Measurements from ENCODE around the gene ANKRD11.

ANKRD11 gene

GRCh38 chr16:89489040-89489897 lies 1.1 kb downstream of the ANKRD11 start:
- peak overlapping the region; percentile 61 for H3K4me3 ChIP-seq (ENCODE audit: low read depth, low read length)
- TF ChIP-seq, protein P1, sequence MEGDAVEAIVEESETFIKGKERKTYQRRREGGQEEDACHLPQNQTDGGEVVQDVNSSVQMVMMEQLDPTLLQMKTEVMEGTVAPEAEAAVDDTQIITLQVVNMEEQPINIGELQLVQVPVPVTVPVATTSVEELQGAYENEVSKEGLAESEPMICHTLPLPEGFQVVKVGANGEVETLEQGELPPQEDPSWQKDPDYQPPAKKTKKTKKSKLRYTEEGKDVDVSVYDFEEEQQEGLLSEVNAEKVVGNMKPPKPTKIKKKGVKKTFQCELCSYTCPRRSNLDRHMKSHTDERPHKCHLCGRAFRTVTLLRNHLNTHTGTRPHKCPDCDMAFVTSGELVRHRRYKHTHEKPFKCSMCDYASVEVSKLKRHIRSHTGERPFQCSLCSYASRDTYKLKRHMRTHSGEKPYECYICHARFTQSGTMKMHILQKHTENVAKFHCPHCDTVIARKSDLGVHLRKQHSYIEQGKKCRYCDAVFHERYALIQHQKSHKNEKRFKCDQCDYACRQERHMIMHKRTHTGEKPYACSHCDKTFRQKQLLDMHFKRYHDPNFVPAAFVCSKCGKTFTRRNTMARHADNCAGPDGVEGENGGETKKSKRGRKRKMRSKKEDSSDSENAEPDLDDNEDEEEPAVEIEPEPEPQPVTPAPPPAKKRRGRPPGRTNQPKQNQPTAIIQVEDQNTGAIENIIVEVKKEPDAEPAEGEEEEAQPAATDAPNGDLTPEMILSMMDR (IDR thresholded peaks at IDR 0.05; ENCODE audit: borderline replicate concordance, insufficient read depth, low read depth, low read length): peak; percentile 11; the same call in 1 of the 2 replicates

DNA sequence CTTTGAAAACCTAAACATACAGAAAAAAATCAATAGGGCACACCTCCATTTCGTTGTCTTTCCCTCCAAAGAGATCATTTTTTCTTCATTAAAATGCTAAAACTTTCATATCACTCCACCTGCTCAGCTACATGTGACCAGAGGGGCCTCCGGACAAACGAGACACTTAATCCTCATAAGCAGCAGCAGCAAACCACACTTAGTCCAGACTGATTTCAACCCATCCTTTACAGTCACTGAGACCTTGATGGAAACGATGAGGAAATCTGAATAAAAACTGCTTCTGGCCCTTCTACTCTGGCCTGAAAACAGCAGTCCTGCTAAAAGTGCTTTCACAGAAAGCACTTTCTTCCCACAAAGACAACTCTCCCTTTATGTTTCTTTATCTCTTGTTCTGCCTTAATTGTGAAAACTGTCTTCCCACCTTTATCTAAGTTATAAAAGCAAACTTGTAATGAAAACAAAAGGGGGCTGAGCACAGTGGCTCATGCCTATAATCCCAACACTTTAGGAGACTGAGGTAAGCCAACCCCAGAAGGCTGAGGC lies 4.6 kb downstream of the ANKRD11 start:
- H3K4me3 ChIP-seq (ENCODE audit: low read depth, low read length): no peak overlapping the region

DNA sequence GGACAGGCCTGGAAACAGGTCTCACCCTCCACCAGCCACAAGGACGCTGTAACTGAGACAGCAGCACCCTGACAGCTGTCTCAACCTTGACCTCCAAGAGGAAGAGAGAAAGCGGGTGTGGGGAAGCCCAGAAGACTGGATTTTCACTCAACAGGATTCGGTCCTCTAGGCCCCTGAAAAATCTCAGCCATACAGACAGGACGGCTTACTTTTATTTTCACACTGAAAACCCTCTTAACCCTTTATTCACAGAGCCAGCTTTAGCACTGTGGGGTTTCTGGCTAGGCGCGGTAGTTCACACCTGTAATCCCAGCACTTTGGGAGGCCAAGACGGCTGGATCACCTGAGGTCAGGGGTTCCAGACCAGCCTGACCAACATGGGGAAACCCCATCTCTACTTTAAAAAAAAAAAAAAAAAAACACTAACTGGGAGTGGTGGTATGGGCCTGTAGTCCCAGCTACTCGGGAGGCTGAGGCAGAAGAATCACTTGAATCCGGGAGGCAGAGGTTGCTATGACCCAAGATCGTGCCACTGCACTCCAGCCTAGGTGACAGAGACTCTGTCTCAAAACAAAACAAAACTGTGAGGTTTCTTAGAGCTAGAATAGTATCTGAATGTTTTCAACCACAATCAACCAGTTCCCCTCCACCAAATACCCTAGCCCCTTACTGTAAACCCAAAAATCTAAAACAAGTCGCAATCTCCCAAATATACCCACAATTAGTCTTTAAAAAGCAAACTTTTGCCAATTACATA lies 5.3 kb downstream of the ANKRD11 start:
- TF ChIP-seq, protein P1 (IDR thresholded peaks at IDR 0.05; ENCODE audit: borderline replicate concordance, insufficient read depth, low read depth, low read length): no peak
- no peak overlapping the region for H3K4me3 ChIP-seq (ENCODE audit: low read depth, low read length)

More for the DNA sequence above, 4.6 kb downstream of the ANKRD11 start:
- TF ChIP-seq, protein P1 (IDR thresholded peaks at IDR 0.05; ENCODE audit: borderline replicate concordance, insufficient read depth, low read depth, low read length): no peak

DNA sequence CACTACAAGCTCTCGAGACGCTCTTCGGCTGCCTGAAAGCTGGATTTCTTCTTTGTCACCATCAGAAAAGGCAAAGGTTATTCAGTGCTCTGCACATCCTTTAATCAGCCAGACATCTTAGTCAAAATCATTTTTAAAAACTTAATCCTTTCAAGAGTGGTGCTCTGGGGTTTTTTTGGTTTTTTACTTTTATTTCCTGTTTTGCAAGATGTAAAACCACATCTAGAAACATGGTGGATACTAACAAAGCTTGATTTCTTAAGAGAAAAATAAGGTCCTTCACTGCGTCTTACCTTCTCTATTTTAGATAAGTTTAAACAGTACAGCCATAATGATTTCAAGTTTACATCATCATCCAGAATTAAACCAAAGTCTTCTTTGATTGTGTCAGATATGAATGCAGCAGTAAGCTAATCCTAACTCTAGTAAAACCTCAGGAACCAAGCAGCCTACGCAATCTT lies 6.3 kb downstream of the ANKRD11 start:
- TF ChIP-seq, protein P1 (IDR thresholded peaks at IDR 0.05; ENCODE audit: borderline replicate concordance, insufficient read depth, low read depth, low read length): no peak

GRCh38 chr16:89482817-89483205 lies 7.5 kb downstream of the ANKRD11 start:
- no peak overlapping the region for H3K4me3 ChIP-seq (ENCODE audit: low read depth, low read length)

More for the DNA sequence above, 6.3 kb downstream of the ANKRD11 start:
- no peak overlapping the region for H3K4me3 ChIP-seq (ENCODE audit: low read depth, low read length)

GRCh38 chr16:89482150-89482816 lies 8.1 kb downstream of the ANKRD11 start:
- no peak overlapping the region for H3K4me3 ChIP-seq (ENCODE audit: low read depth, low read length)
- TF ChIP-seq, protein P1 (IDR thresholded peaks at IDR 0.05; ENCODE audit: borderline replicate concordance, insufficient read depth, low read depth, low read length): no peak

More at GRCh38 chr16:89482817-89483205, 7.5 kb downstream of the ANKRD11 start:
- TF ChIP-seq, protein P1 (IDR thresholded peaks at IDR 0.05; ENCODE audit: borderline replicate concordance, insufficient read depth, low read depth, low read length): no peak
